GM13977 (cell line): Measurements from ENCODE around the gene NF2.

ENCODE experiments used
- DNase-seq: peaks from one replicate; pipeline ENCODE4 v3.0.0; 2012; ENCODE audit warnings: low spot score
- CTCF ChIP-seq: IDR thresholded peaks from 2 replicates; pipeline ENCODE4 v1.5.1; 2012; ENCODE audit warnings: mild to moderate bottlenecking, control low read depth; ENCODE audit not compliant: insufficient read depth; ENCODE audit errors: extremely low read depth, missing control alignments
- in situ Hi-C: fragments of 300-500 bp; cut with MboI; formaldehyde crosslinking; loops from one replicate; pipeline ENCODE4 v1.12.0; 2022; ENCODE audit warnings: low sequenced_read_pairs, low pct_unique_long_range_greater_than_20kb, mixed read lengths, inconsistent platforms; ENCODE audit not compliant: unreplicated experiment

NF2 gene

GRCh38 chr22:29717789-29718188 is 114.4 kb downstream of the NF2 start:
- no peak for TF ChIP-seq CTCF
- in situ Hi-C loops: no loop called here

GRCh38 chr22:29718949-29719898 is 115.8 kb downstream of the NF2 start:
- DNase-seq: no peak
- in situ Hi-C loops: no loop called here
- no peak for TF ChIP-seq CTCF

More at GRCh38 chr22:29717789-29718188, 114.4 kb downstream of the NF2 start:
- DNase-seq: no peak

GRCh38 chr22:29719899-29720645 is 116.6 kb downstream of the NF2 start, which contains the start of gene CABP7:
CABP7 (plus strand) TSS chr22:29720003; CDS start chr22:29720425, 422 bp downstream.
- DNase-seq: no peak
- in situ Hi-C loops: no loop called here

GRCh38 chr22:29720811-29721323 is 117.4 kb downstream of the NF2 start:
- in situ Hi-C loops: no loop called here

More at GRCh38 chr22:29719899-29720645, 116.6 kb downstream of the NF2 start, which contains the start of gene CABP7:
- no peak for TF ChIP-seq CTCF

GRCh38 chr22:29722151-29722550 is 118.7 kb downstream of the NF2 start:
- in situ Hi-C loops: no loop called here
- DNase-seq: no peak
- no peak for TF ChIP-seq CTCF

More at GRCh38 chr22:29720811-29721323, 117.4 kb downstream of the NF2 start:
- DNase-seq: no peak
- no peak for TF ChIP-seq CTCF

- DNase-seq: no peak
Measured at GRCh38 chr22:29722587-29722986, 119.2 kb downstream of the NF2 start.

More at GRCh38 chr22:29722587-29722986, 119.2 kb downstream of the NF2 start:
- in situ Hi-C loops: no loop called here
- TF ChIP-seq CTCF: no peak
